ENCODE data around the gene GRIK3. TPM values are rescaled to one million over a fixed set of nuclear protein-coding genes. Genes with fewer than 3 reads are reported as not detected.

GRIK3 gene
- total RNA-seq, 1 donor: under 0.01 TPM

DNA sequence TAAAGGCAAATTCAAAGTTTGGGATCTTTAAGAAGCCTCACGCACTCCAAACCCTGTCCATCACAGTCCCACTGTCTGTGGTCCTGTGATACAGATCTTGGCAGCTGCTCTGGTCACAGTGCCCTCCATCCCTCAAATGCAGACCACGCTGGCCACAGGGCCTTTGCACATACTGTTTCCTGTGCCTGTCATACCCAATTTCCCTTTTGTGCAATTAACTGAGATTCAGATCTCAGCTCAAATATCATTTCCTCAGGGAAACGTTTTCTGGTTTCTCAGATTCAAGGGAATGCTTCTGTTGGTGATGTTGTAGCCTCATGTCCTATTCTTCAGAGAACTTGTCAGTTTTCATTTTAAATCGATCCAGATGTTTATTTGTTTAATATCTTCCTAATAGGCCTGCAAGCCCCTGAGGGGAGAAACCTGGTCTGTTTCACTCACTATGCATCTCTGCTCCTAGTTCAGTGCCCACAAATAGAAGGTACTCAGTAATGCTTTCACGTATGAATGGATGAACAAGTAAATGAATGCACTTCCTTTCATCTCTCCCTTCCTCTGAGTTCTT, 24.2 kb upstream of the GRIK3 start:
- Histone ChIP-seq H3K4me3 (ENCODE audit: low read length) (no peak overlapping the region), H3K9me3 (ENCODE audit: low read depth, low read length) (no peaks in the 10 kb centered on the region), H3K27me3 (ENCODE audit: insufficient read depth, low read length) (no peaks in the 10 kb centered on the region), H3K4me1 (ENCODE audit: insufficient read depth, low read length) (no peaks in the 10 kb centered on the region)

DNA sequence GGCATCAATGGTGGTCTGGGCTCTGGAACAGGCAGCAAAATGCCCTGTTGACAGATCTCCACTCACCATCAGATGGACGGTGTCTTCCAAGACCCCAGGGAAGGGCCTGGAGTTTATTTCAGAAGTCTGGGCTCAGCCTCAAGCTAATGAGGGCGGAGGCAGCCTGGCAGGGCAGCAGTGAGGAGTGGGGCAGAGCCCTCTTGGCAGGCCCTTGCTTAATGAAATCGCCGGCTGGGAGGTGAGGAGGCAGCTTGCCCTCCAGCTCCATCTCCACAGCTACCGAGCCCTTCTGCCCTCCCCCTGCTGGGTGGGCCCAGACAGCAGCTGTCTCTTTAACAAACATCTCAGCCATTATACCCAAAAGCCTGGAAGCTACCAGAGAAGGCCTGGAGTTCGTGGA, 22.0 kb upstream of the GRIK3 start:
- H3K4me3 ChIP-seq (ENCODE audit: low read length): no peak overlapping the region
- no peaks in the 10 kb centered on the region for H3K9me3 ChIP-seq (ENCODE audit: low read depth, low read length)
- H3K27me3 ChIP-seq (ENCODE audit: insufficient read depth, low read length): no peaks in the 10 kb centered on the region
- H3K4me1 ChIP-seq (ENCODE audit: insufficient read depth, low read length): no peaks in the 10 kb centered on the region

- H3K4me1 ChIP-seq (ENCODE audit: insufficient read depth, low read length): no peaks in the 10 kb centered on the region
- H3K9me3 ChIP-seq (ENCODE audit: low read depth, low read length): no peaks in the 10 kb centered on the region
- H3K27me3 ChIP-seq (ENCODE audit: insufficient read depth, low read length): no peaks in the 10 kb centered on the region
- no peak overlapping the region for H3K4me3 ChIP-seq (ENCODE audit: low read length)
Measured at GRCh38 chr1:37055631-37056030, 21.3 kb upstream of the GRIK3 start.

- no peaks in the 10 kb centered on the region for H3K27me3 ChIP-seq (ENCODE audit: insufficient read depth, low read length)
- H3K9me3 ChIP-seq (ENCODE audit: low read depth, low read length): no peaks in the 10 kb centered on the region
- no peaks in the 10 kb centered on the region for H3K4me1 ChIP-seq (ENCODE audit: insufficient read depth, low read length)
- H3K4me3 ChIP-seq (ENCODE audit: low read length): no peak overlapping the region
Measured at GRCh38 chr1:37053173-37053572, 18.9 kb upstream of the GRIK3 start.

- Histone ChIP-seq H3K9me3 (ENCODE audit: low read depth, low read length) (no peaks in the 10 kb centered on the region), H3K4me3 (ENCODE audit: low read length) (no peak overlapping the region), H3K4me1 (ENCODE audit: insufficient read depth, low read length) (no peaks in the 10 kb centered on the region), H3K27me3 (ENCODE audit: insufficient read depth, low read length) (no peaks in the 10 kb centered on the region)
Measured at GRCh38 chr1:37052120-37052519, 17.8 kb upstream of the GRIK3 start.

DNA sequence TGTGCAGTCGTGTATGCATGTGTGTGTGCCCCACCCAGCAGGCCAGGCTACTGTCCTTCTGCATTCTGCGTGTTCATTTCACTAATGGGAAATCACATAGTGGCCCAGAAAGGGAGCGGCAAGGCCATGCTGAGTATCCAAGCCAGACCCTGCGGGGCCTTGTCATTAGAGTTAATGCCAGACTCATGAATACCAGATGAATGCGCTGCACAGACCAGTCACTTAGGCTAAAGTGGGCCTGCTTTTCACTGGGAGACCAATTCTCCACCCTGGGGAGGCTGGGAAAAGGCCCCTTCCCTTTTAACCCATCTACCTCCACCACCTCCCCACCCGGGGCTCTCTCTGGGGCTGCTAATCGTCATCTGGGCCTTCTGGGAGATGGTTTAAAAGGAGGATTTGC, 17.0 kb upstream of the GRIK3 start:
- Histone ChIP-seq H3K27me3 (ENCODE audit: insufficient read depth, low read length) (no peaks in the 10 kb centered on the region), H3K9me3 (ENCODE audit: low read depth, low read length) (no peaks in the 10 kb centered on the region), H3K4me3 (ENCODE audit: low read length) (no peak overlapping the region), H3K4me1 (ENCODE audit: insufficient read depth, low read length) (no peaks in the 10 kb centered on the region)

GRCh38 chr1:37047542-37047941, 13.2 kb upstream of the GRIK3 start:
- H3K27me3 ChIP-seq (ENCODE audit: insufficient read depth, low read length): no peaks in the 10 kb centered on the region
- H3K4me1 ChIP-seq (ENCODE audit: insufficient read depth, low read length): no peaks in the 10 kb centered on the region
- H3K4me3 ChIP-seq (ENCODE audit: low read length): no peak overlapping the region
- H3K9me3 ChIP-seq (ENCODE audit: low read depth, low read length): no peaks in the 10 kb centered on the region

DNA sequence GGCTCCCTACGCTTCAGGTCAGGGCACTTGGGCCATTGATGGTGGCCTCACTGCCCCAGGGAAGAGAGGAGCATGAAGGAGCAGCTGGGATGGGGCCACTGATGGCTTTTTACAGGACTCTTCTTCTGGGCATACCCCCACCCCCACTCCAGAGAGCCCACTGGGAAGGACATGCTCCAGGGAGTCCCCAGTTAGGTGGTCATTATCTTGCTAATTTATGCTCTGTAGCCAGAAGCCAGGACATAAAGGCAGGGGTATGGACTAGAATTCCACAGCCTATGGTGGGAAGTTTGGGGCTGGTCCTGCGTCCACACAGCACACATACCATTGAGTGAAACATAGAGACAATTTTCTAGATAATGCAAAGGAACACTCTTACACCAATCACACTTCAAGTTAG, 8.8 kb upstream of the GRIK3 start:
- Histone ChIP-seq H3K9me3 (ENCODE audit: low read depth, low read length) (no peaks in the 10 kb centered on the region), H3K4me3 (ENCODE audit: low read length) (no peak overlapping the region), H3K27me3 (ENCODE audit: insufficient read depth, low read length) (peaks cover 12% of the 10 kb centered on the region), H3K4me1 (ENCODE audit: insufficient read depth, low read length) (no peaks in the 10 kb centered on the region)

GRCh38 chr1:37042506-37042905, 8.2 kb upstream of the GRIK3 start:
- peaks cover 12% of the 10 kb centered on the region for H3K27me3 ChIP-seq (ENCODE audit: insufficient read depth, low read length)
- no peaks in the 10 kb centered on the region for H3K9me3 ChIP-seq (ENCODE audit: low read depth, low read length)
- H3K4me3 ChIP-seq (ENCODE audit: low read length): no peak overlapping the region

GRCh38 chr1:37041483-37041882, 7.2 kb upstream of the GRIK3 start:
- no peak overlapping the region for H3K4me3 ChIP-seq (ENCODE audit: low read length)
- H3K4me1 ChIP-seq (ENCODE audit: insufficient read depth, low read length): no peaks in the 10 kb centered on the region
- H3K27me3 ChIP-seq (ENCODE audit: insufficient read depth, low read length): peaks cover 18% of the 10 kb centered on the region
- H3K9me3 ChIP-seq (ENCODE audit: low read depth, low read length): no peaks in the 10 kb centered on the region

More at GRCh38 chr1:37042506-37042905, 8.2 kb upstream of the GRIK3 start:
- no peaks in the 10 kb centered on the region for H3K4me1 ChIP-seq (ENCODE audit: insufficient read depth, low read length)

DNA sequence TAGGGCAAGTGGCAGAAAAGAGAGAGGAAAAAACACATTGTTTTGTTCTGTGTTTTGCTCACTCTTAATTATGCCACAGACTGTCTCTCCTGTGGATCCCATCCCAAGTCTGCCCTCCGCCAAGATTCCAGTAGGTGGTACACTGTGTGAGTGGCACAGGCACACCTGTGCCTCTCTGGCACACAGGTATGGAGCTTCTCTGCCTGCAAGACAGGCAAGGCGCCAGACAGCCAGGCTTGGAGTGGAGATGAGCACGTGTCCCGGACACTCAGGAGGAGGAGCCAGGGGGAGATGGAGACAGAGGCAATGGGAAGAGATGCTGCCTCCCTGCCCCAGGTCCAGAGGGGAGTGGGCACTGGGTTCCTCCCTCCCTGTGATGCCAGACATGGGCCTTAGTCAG, 6.5 kb upstream of the GRIK3 start:
- Histone ChIP-seq H3K9me3 (ENCODE audit: low read depth, low read length) (no peaks in the 10 kb centered on the region), H3K4me3 (ENCODE audit: low read length) (no peak overlapping the region), H3K27me3 (ENCODE audit: insufficient read depth, low read length) (peaks cover 25% of the 10 kb centered on the region), H3K4me1 (ENCODE audit: insufficient read depth, low read length) (no peaks in the 10 kb centered on the region)

- H3K4me1 ChIP-seq (ENCODE audit: insufficient read depth, low read length): no peaks in the 10 kb centered on the region
- H3K9me3 ChIP-seq (ENCODE audit: low read depth, low read length): no peaks in the 10 kb centered on the region
- H3K27me3 ChIP-seq (ENCODE audit: insufficient read depth, low read length): peaks cover 30% of the 10 kb centered on the region
- H3K4me3 ChIP-seq (ENCODE audit: low read length): no peak overlapping the region
Measured at GRCh38 chr1:37040261-37040660, 5.9 kb upstream of the GRIK3 start.

GRCh38 chr1:37038227-37039093, 4.1 kb upstream of the GRIK3 start:
- no peaks in the 10 kb centered on the region for H3K9me3 ChIP-seq (ENCODE audit: low read depth, low read length)
- peaks cover 33% of the 10 kb centered on the region for H3K27me3 ChIP-seq (ENCODE audit: insufficient read depth, low read length)
- H3K4me1 ChIP-seq (ENCODE audit: insufficient read depth, low read length): no peaks in the 10 kb centered on the region
- H3K4me3 ChIP-seq (ENCODE audit: low read length): no peak overlapping the region

DNA sequence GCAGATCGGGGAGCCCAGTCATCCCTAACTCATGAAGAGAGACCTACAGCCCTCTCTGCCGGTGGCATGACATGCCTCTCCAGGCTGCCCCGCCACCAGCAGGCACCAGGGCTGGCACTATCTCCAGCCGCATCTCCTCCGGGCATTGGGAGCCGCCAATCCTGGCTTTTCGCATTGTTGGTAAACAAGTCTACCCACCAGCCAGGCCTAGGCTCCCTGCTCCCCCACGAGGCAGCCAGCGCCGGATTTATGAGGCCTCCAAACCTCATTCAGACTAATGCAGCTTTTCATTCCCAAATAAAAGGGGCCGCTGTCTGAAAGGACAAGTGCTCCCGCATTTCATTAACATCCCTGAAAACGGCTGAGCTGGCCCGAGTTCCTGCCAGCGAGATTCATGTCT, 3.4 kb upstream of the GRIK3 start:
- Histone ChIP-seq H3K4me1 (ENCODE audit: insufficient read depth, low read length) (no peaks in the 10 kb centered on the region), H3K4me3 (ENCODE audit: low read length) (no peak overlapping the region), H3K27me3 (ENCODE audit: insufficient read depth, low read length) (peaks cover 40% of the 10 kb centered on the region), H3K9me3 (ENCODE audit: low read depth, low read length) (no peaks in the 10 kb centered on the region)

GRCh38 chr1:37036667-37037053, 2.3 kb upstream of the GRIK3 start:
- Histone ChIP-seq H3K4me3 (ENCODE audit: low read length) (no peak overlapping the region), H3K27me3 (ENCODE audit: insufficient read depth, low read length) (peaks cover 50% of the 10 kb centered on the region), H3K4me1 (ENCODE audit: insufficient read depth, low read length) (no peaks in the 10 kb centered on the region), H3K9me3 (ENCODE audit: low read depth, low read length) (no peaks in the 10 kb centered on the region)
